Astrocyte of the hippocampus (primary cell): ENCODE measurements around the gene OR9Q1.
"Not testable (repeated sequence)": the region's sequence is repeated elsewhere in the genome, so short reads cannot be mapped to it uniquely, and the experiment has no call there.

ENCODE experiments used
- DNase-seq: peaks from one replicate; pipeline ENCODE4 v3.0.0; 2011; ENCODE audit warnings: low read depth, low spot score

The OR9Q1 gene

DNA sequence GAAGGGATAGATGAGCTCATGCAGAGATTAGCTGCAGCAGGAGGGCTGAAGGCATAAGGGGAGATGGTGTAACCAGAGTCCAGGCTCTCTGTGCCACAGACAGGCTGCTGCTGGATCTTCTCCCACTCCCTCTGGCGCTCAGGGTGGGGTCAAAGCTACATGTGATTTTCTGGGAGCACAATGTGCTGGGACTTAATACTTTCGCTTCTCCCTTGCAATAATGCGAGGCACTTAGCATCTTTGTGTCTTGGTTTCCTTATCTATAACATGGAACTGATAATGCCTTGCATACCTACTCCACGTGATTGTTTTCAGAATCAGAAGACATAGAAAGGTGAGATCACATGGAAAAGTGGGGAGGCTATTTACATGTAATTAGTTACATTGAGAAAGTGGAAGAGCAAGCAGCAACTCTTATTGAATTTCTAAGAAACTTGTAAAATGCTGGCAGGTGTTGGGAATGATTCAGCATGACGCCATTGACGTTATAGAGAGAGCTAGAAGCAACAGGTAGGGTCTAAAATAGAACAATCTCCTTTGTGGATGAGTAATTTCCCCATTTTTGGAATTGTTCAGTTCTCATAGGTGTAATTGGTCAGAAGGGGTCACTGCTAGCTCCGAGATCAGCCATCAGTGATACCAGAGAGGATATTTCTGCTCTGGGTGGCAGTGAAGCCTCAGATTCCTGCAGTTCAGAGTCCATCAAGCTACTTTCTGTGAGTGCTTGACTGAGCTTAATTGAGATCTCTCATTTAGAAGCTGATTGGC is 109.8 kb downstream of the OR9Q1 start:
- DNase-seq = no peak

DNA sequence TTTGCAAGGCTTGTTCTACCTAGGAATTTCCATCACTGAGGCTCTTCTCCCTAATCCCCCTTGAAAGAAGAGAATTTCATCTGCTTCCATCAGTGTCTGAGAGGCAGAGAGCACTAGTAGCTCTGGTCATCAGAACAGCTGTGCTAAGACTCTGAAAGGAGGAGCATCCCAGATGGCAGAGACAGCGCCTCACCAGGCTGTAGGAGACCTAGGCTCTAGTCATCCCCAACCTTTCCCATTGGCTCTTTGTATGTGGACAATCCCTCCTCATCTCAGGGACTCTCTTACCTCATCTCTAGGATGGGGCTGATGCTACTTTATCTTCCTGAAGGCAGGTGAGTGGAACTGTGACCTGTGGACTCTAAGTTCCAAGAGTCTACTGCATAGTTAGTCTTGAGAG is 110.5 kb downstream of the OR9Q1 start:
- no peak for DNase-seq

- no peak for DNase-seq
Measured at GRCh38 chr11:58135171-58135570, 111.5 kb downstream of the OR9Q1 start.

DNA sequence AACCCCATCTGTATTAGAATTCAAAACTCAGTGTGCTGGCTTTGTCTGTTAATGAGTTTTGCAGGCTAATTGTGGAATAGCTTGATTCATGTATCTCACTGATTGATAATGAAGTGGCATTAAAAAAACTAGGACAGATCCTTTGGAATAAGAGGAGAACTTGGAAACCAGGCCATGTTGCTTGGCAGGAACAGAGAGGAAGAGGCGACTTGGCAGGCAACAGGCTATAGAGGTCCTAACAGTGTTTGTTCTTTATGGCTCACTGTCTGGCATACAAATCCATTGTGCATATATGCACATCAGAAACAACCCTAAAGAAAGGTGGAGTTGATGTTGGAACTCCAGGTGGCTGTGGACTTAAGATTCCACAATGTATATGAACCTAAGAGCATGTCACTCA is 119.1 kb downstream of the OR9Q1 start:
- no peak for DNase-seq

- DNase-seq = no peak
Measured at GRCh38 chr11:58152781-58153180, 129.1 kb downstream of the OR9Q1 start.

GRCh38 chr11:58164389-58164788 is 140.7 kb downstream of the OR9Q1 start:
- DNase-seq = no peak

DNA sequence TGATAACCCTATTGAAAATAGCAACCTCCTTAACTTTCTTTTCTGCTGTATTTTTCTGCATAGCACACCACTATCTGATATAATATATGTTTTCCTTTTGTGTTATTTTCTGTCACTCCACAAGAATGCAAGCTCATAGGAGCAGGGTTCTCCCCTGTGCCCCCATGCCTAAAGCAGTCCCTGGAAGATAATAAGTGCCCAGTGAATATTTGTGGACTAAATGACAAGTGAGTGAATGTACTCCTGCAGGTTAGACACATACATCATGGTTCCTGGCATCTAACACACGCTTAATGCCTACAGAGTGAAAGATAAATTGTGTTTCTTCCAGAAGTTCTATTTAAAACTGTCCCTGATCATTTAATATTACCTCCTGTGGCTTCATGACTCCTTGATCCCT is 141.3 kb downstream of the OR9Q1 start:
- DNase-seq = no peak

GRCh38 chr11:58165504-58166106 is 141.9 kb downstream of the OR9Q1 start:
- no peak for DNase-seq

- no peak for DNase-seq
Measured at GRCh38 chr11:58177409-58178054, 153.9 kb downstream of the OR9Q1 start.

DNA sequence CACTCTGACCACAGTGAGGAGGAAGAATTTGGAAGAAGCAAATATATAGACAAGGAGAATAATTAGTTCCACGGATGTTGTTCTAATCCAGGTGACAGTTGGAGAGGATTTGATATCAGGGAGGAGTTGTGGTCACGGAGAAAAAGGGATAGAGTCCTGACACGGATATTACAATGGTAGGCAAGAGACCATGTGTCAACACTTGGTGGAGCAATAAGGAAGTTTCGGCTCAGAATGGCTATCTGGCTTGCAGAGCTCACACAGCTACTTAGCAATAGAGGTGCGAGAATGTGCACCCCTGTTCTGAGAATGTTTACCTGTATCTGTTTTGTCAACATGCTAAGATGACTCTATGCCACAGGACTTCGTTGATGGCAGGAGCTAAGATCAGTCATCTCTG is 154.8 kb downstream of the OR9Q1 start:
- no peak for DNase-seq

- no peak for DNase-seq
Measured at GRCh38 chr11:58179648-58180047, 156.0 kb downstream of the OR9Q1 start.

DNA sequence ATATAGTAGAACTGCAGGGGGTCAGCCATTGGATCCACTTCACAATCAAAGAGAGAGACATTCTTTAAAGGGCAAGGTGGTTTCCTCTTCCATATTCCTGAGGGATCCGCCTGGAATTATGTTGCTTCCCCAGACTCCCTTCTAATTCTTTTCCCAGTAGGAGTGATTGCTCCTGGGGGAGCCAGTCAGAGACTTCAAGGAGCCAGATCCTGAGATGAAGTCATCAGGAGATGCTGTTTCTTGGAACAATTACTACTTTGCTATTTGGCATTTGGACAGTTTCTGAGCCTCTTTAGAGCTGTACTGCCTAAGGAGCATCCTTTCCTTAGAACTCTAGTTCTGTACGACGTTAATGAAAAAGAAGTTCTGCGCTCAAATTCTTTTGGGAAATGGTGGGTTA is 163.3 kb downstream of the OR9Q1 start:
- no peak for DNase-seq

GRCh38 chr11:58188770-58189169 is 165.1 kb downstream of the OR9Q1 start, which contains the start of gene OR9Q2:
OR9Q2 (plus strand) TSS chr11:58189070; CDS start chr11:58190491, 1,421 bp downstream.
- DNase-seq = no peak

DNA sequence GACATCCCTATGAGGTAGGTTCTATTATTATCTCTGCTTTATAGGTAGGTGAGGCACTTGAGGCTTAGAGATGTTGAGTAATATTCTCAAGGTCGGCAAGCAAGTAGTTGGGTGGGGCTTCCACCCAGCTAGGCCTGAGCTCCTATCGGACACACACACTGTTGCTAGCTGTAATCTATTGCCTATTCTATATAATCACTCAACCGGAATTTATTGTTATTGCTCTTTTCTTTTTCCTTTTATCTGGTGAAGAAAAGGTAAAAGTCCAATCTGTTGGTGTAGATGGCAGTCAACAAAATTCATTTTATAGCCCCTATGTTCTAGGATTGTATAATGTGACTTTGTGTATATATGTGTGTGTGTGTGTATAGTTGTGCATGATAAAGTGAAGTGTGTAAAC is 168.5 kb downstream of the OR9Q1 start:
- DNase-seq = no peak

DNA sequence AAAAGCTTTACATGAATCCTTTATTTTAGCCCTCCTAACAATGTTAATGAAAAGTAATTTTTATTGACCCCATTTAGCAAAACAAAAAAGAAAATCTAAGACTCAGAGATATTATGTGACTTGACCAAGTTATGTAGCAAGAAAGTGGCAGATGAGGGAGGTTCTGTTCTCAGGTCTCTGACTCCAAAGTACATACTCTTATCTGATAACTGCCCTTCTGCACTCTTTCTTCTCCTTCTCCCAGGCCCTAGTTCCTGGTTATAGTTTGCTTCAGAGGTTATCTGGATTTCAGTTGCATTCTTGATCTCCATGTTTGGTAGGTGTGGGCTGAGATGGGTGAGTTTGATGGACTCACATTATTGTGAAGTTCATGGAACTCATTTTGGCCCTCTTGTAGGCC is 169.7 kb downstream of the OR9Q1 start:
- DNase-seq = no peak

- DNase-seq = no peak
Measured at GRCh38 chr11:58195939-58196338, 172.3 kb downstream of the OR9Q1 start.

- no peak for DNase-seq
Measured at GRCh38 chr11:58199271-58199670, 175.6 kb downstream of the OR9Q1 start.

DNA sequence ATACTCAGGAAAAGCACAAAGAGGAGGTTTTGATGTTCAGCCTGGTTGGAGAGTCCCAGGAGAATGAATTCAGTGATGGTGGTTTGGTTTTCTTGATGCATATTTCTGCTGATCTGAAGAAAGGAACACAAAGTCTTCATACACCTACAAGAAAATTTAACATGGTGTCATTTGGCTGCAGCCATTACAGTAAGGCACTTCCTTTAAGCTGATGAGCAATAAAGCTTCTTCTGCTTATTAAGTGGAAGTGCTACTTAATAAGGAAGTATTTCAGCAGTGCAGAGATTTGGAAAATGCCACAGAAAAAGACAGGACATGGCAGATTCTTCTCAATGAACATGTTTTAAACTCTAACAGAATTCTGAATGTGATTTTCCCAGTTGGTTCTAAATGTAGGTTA is 180.4 kb downstream of the OR9Q1 start, which contains the start of gene OR1S2:
Gene OR1S2, minus strand, starts transcription at position 101 of the 400 bp plus-strand sequence. Its CDS starts 0 bp downstream, at position 101.
- no peak for DNase-seq

DNA sequence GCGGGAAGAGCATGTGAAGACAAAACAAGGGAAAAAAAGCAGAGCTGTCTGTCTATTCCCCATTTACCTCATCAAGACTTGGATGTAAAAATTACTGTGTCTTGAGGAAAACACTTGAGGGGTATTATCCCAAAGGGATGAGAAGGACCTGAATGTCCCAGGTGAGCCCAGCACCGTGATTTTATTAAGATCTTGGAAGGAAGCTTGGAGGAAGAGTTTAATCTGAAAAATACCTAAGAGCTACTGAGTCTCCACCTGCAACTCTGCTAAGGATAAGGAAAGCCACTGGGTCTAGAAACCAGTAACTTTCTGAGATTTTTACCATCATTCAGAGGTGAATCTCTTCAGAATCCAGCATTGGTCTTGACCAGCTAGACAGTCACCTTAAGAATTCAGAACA is 188.7 kb downstream of the OR9Q1 start, which contains the start of gene OR1S1:
Gene OR1S1, plus strand, starts transcription at position 301 of the 400 bp plus-strand sequence.
- DNase-seq = not testable (repeated sequence)

DNA sequence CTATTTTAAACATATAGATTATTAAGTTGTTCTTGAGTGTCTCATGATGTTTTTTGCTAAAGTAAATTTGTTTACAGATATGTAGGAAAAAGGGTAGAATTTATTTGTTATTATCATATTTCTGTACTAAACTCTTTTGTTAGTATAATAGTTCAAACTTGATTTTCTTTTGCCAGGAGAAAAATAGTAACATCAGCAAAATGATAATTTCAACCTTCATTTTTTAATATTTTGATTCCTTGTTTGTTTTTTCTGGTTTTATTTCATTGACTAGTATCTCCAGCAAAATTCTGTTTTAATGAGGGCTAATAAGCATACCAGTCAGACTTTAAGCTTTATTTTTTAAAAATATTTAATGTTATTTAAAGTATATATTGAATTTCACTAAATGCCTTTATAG is 192.8 kb downstream of the OR9Q1 start:
- DNase-seq = no peak

DNA sequence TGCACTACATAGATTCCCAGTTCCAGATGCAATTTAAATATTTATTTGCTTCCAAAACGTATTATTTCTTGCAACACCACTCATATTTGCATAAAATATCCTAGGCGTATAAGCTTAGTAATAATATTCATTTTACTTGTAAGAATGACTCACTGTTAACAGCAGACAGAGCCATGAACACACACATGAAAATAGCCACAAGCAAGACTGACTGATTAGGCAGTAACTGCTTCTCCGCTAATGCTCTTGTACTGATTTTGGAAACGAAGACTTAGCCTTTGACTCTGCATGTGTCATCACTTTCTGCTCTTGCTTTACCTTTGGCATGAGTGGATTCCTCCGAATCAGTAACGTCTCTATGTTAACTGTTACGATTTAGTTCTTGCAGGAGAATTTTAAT is 199.0 kb downstream of the OR9Q1 start:
- DNase-seq = no peak

- no peak for DNase-seq
Measured at GRCh38 chr11:58227956-58228615, 204.4 kb downstream of the OR9Q1 start.
